SK-N-SH (cell line): Measurements from ENCODE around the gene APP. TPM values are rescaled to one million over a fixed set of nuclear protein-coding genes. Genes with fewer than 3 reads are reported as not detected.

Experiments used
- CTCF ChIA-PET: fragments of 300-600, 350-600 bp; formaldehyde crosslinking; extraction: SDS; loops from one replicate; lab custom pipeline; 2021; lab: Yijun Ruan, JAX
- POLR2A ChIA-PET: fragments of 350-600 bp; sonication (Branson Sonifier 250); formaldehyde crosslinking; extraction: SDS; loops from one replicate; lab custom pipeline; 2020; ENCODE audit warnings: antibody characterized with exemption, inconsistent platforms; lab: Yijun Ruan, JAX
- DNase-seq: peaks from one replicate; pipeline ENCODE4 v3.0.0; 2012
- H2AFZ ChIP-seq: fragments of 200-600 bp; sonication (generic); 2 replicates; pipeline ENCODE4 v1.8.1; 2016; ENCODE audit warnings: antibody characterized with exemption, mild to moderate bottlenecking, low read depth
- H3F3A ChIP-seq: fragments of 200-600 bp; sonication (generic); replicated peaks from 2 replicates; pipeline ENCODE3; 2016; ENCODE audit warnings: antibody characterized with exemption, mild to moderate bottlenecking; ENCODE audit not compliant: insufficient read depth
- H3K27ac ChIP-seq, 2 experiments: fragments of 200-500 bp in 1 of 2; fragments of 200-600 bp in 1 of 2; sonication (Bioruptor generic) in 1 of 2; sonication (generic), shearing (Covaris generic) in 1 of 2; 2 replicates each; pipeline versions ENCODE4 v1.5.1 to v1.6.1; 2014 to 2016; ENCODE audit warnings: low read depth in 2 of 2, inconsistent platforms in 1 of 2, low read length in 1 of 2, mild to moderate bottlenecking in 1 of 2, mixed read lengths in 1 of 2
- H3K27me3 ChIP-seq: fragments of 200-600 bp; sonication (generic), shearing (Covaris generic); 2 replicates; pipeline ENCODE4 v1.6.1; 2016; ENCODE audit warnings: mixed run types; ENCODE audit not compliant: insufficient read depth
- H3K36me3 ChIP-seq, 2 experiments: fragments of 200-500 bp in 1 of 2; fragments of 200-600 bp in 1 of 2; sonication (Bioruptor generic) in 1 of 2; sonication (generic) in 1 of 2; replicated peaks in 1 of 2; 2 replicates each; pipeline versions ENCODE3 to v1.5.1; 2014 to 2016; ENCODE audit warnings: low read length in 1 of 2, mild to moderate bottlenecking in 1 of 2; ENCODE audit not compliant: insufficient read depth in 2 of 2, control insufficient read depth in 1 of 2
- H3K4me1 ChIP-seq, 2 experiments: fragments of 200-500 bp in 1 of 2; fragments of 200-600 bp in 1 of 2; sonication (Bioruptor generic) in 1 of 2; sonication (generic), shearing (Covaris generic) in 1 of 2; 2 replicates each; pipeline versions ENCODE4 v1.5.1 to v1.6.1; 2014 to 2016; ENCODE audit warnings: low read depth in 1 of 2, low read length in 1 of 2, mixed run types in 1 of 2; ENCODE audit not compliant: insufficient read depth in 2 of 2, control insufficient read depth in 1 of 2
- H3K4me2 ChIP-seq: fragments of 200-600 bp; sonication (generic), shearing (Covaris generic); 2 replicates; pipeline ENCODE4 v1.6.1; 2017; ENCODE audit warnings: mixed run types
- H3K4me3 ChIP-seq, 2 experiments: fragments of 200-500 bp in 1 of 2; fragments of 200-600 bp in 1 of 2; sonication (Bioruptor generic) in 1 of 2; sonication (generic), shearing (Covaris generic) in 1 of 2; 2 replicates each; pipeline versions ENCODE4 v1.5.1 to v1.8.1; 2014 to 2016; ENCODE audit warnings: low read depth in 2 of 2, inconsistent platforms in 1 of 2, low read length in 1 of 2, mild to moderate bottlenecking in 1 of 2, mixed read lengths in 1 of 2, moderate library complexity in 1 of 2
- H3K79me2 ChIP-seq: fragments of 200-600 bp; sonication (generic); 2 replicates; pipeline ENCODE4 v1.8.1; 2017; ENCODE audit warnings: mild to moderate bottlenecking; ENCODE audit not compliant: insufficient read depth
- H3K9ac ChIP-seq: fragments of 200-600 bp; sonication (generic); 2 replicates; pipeline ENCODE4 v1.6.1; 2017; ENCODE audit warnings: mixed run types
- H3K9me2 ChIP-seq: fragments of 200-600 bp; sonication (generic); 2 replicates; pipeline ENCODE4 v1.6.1; 2017; ENCODE audit warnings: mixed run types
- H3K9me3 ChIP-seq: fragments of 200-600 bp; sonication (generic); 2 replicates; pipeline ENCODE4 v1.6.1; 2017; ENCODE audit warnings: mixed run types, mild to moderate bottlenecking, moderate library complexity
- H4K20me1 ChIP-seq: fragments of 200-600 bp; sonication (generic); 2 replicates; pipeline ENCODE4 v1.6.1; 2017; ENCODE audit warnings: mild to moderate bottlenecking, mixed run types; ENCODE audit not compliant: insufficient read depth
- EP300 ChIP-seq, 2 experiments: IDR thresholded peaks; 2 replicates each; pipeline versions ENCODE4 v1.4.0 to v1.6.1; 2012; ENCODE audit warnings: borderline replicate concordance in 1 of 2, low read depth in 1 of 2, low read length in 1 of 2
- EZH2phosphoT487 ChIP-seq: fragments of 200-600 bp; sonication (generic); IDR thresholded peaks from 2 replicates; pipeline ENCODE4 v1.6.1; 2017; ENCODE audit warnings: low read depth, mixed run types, mild to moderate bottlenecking, antibody characterized with exemption, moderate library complexity, borderline replicate concordance
- FOSL2 ChIP-seq: IDR thresholded peaks from 2 replicates; pipeline ENCODE4 v1.4.0; 2012; ENCODE audit warnings: low read depth, mild to moderate bottlenecking, moderate library complexity, borderline replicate concordance
- GABPA ChIP-seq: IDR thresholded peaks from 2 replicates; pipeline ENCODE4 v1.4.0; 2012; ENCODE audit warnings: low read depth, mild to moderate bottlenecking
- GATA2 ChIP-seq: sonication (generic); formaldehyde crosslinking; IDR thresholded peaks from 2 replicates; pipeline ENCODE4 v1.5.0; 2020; ENCODE audit warnings: mild to moderate bottlenecking, missing genetic modification reagents
- MEF2A ChIP-seq: IDR thresholded peaks from 2 replicates; pipeline ENCODE4 v1.4.0; 2012; ENCODE audit warnings: low read depth, borderline replicate concordance
- MXI1 ChIP-seq: IDR thresholded peaks from 2 replicates; pipeline ENCODE4 v1.6.1; 2012; ENCODE audit warnings: mild to moderate bottlenecking, low read depth, low read length, improper control_type of control experiment
- POLR2AphosphoS5 ChIP-seq: IDR thresholded peaks from 2 replicates; pipeline ENCODE4 v1.6.1; 2012; ENCODE audit warnings: low read depth, low read length
- RAD21 ChIP-seq: IDR thresholded peaks from 2 replicates; pipeline ENCODE4 v1.6.1; 2012; ENCODE audit warnings: mild to moderate bottlenecking, low read length
- RFX5 ChIP-seq: IDR thresholded peaks from 2 replicates; pipeline ENCODE4 v1.6.1; 2012; ENCODE audit warnings: mild to moderate bottlenecking, improper control_type of control experiment, low read length
- RXRA ChIP-seq: IDR thresholded peaks from 2 replicates; pipeline ENCODE4 v1.4.0; 2012; ENCODE audit warnings: low read depth, mild to moderate bottlenecking, borderline replicate concordance
- SIN3A ChIP-seq: IDR thresholded peaks from 2 replicates; pipeline ENCODE4 v1.6.1; 2012; ENCODE audit warnings: low read depth, mild to moderate bottlenecking, low read length, moderate library complexity, borderline replicate concordance
- SMC3 ChIP-seq: IDR thresholded peaks from 2 replicates; pipeline ENCODE4 v1.6.1; 2012; ENCODE audit warnings: low read depth, low read length, improper control_type of control experiment
- TCF12 ChIP-seq: IDR thresholded peaks from 2 replicates; pipeline ENCODE4 v1.4.0; 2012
- TEAD4 ChIP-seq: IDR thresholded peaks from 2 replicates; pipeline ENCODE4 v1.4.0; 2012; ENCODE audit warnings: mild to moderate bottlenecking, borderline replicate concordance; ENCODE audit not compliant: insufficient read depth
- YY1 ChIP-seq: IDR thresholded peaks from 2 replicates; pipeline ENCODE4 v1.4.0; 2012; ENCODE audit warnings: low read depth, mild to moderate bottlenecking
- WGBS: methylation state at CpG from one replicate; pipeline ENCODE4 v1.1.6; 2017; ENCODE audit warnings: low lambda C conversion rate; 5-methylcytosine and 5-hydroxymethylcytosine counted together
- polyA plus RNA-seq, 3 experiments: library from polyadenylated mRNA; depleted of rRNA; stranded (reverse); fragments of >200 nt; gene quantifications; 2 replicates each; pipeline ENCODE4 v1.2.3, GENCODE V29; 2012
- TF ChIP-seq, protein P1 (sequence below): fragments of 150-350 bp; IDR thresholded peaks from 2 replicates; pipeline ENCODE4 v1.6.1; 2016; ENCODE audit warnings: mild to moderate bottlenecking, low read depth, low read length
- TF ChIP-seq, protein P2 (sequence below): IDR thresholded peaks from 2 replicates; pipeline ENCODE4 v1.4.0; 2012; ENCODE audit warnings: low read depth, borderline replicate concordance
- TF ChIP-seq, protein P3 (sequence below): IDR thresholded peaks from 2 replicates; pipeline ENCODE4 v1.4.0; 2012; ENCODE audit warnings: low read depth, borderline replicate concordance
- TF ChIP-seq, protein P4 (sequence below): IDR thresholded peaks from 2 replicates; pipeline ENCODE4 v1.4.0; 2012; ENCODE audit warnings: low read depth
- TF ChIP-seq, protein P5 (sequence below): fragments of 200-600 bp; sonication (generic); IDR thresholded peaks from 2 replicates; pipeline ENCODE4 v1.6.1; 2017; ENCODE audit warnings: antibody characterized with exemption, mild to moderate bottlenecking, moderate library complexity

Gene APP
- polyA plus RNA-seq, 1 of the 3 experiments (the other 2 are of a cell fraction): 780 TPM

DNA sequence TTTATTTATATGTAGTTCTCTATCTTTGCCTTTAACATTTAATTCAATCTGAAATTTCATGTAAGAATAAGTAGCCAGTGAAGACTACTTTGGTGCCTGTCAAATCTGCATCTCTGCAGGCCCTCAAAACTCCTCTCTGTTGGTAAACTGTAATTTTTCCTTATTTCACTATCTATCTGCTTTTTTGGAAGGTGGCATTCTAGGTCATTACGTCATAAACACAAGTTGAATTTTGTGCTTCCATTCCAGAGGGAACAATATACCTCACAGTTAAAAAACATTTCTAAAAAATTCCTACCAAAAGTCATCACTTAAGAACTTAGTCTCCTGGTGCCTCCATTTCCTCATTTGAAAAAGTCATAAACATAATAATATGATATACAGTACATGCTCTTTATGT is 259.8 kb downstream of the APP start:
- Histone ChIP-seq H4K20me1 (no peaks in the 10 kb centered on the region), H3F3A (peaks cover 8% of the 10 kb centered on the region), H3K27ac (no peak overlapping the region), H3K9me3 (no peaks in the 10 kb centered on the region), H3K27me3 (no peaks in the 10 kb centered on the region), H3K4me3 (no peak overlapping the region), H3K9me2 (no peaks in the 10 kb centered on the region), H3K36me3 (peaks cover 6 to 8% of the 10 kb centered on the region in 2 experiments), H3K4me2 (no peak overlapping the region), H3K4me1 (peaks cover 4 to 21% of the 10 kb centered on the region in 2 experiments; a peak in 3 of 4 replicates), H3K79me2 (no peaks in the 10 kb centered on the region), H3K9ac (no peak overlapping the region), H2AFZ (no peak overlapping the region)
- TF ChIP-seq RXRA (no peak), TEAD4 (no peak), GATA2 (CRISPR knock-in tag) (no peak), MEF2A (no peak), FOSL2 (no peak), SIN3A (no peak), RFX5 (no peak), TCF12 (no peak), RAD21 (no peak), YY1 (no peak), GABPA (no peak)
- TF ChIP-seq, protein P1, sequence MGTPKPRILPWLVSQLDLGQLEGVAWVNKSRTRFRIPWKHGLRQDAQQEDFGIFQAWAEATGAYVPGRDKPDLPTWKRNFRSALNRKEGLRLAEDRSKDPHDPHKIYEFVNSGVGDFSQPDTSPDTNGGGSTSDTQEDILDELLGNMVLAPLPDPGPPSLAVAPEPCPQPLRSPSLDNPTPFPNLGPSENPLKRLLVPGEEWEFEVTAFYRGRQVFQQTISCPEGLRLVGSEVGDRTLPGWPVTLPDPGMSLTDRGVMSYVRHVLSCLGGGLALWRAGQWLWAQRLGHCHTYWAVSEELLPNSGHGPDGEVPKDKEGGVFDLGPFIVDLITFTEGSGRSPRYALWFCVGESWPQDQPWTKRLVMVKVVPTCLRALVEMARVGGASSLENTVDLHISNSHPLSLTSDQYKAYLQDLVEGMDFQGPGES: no peak
- TF ChIP-seq, protein P2, sequence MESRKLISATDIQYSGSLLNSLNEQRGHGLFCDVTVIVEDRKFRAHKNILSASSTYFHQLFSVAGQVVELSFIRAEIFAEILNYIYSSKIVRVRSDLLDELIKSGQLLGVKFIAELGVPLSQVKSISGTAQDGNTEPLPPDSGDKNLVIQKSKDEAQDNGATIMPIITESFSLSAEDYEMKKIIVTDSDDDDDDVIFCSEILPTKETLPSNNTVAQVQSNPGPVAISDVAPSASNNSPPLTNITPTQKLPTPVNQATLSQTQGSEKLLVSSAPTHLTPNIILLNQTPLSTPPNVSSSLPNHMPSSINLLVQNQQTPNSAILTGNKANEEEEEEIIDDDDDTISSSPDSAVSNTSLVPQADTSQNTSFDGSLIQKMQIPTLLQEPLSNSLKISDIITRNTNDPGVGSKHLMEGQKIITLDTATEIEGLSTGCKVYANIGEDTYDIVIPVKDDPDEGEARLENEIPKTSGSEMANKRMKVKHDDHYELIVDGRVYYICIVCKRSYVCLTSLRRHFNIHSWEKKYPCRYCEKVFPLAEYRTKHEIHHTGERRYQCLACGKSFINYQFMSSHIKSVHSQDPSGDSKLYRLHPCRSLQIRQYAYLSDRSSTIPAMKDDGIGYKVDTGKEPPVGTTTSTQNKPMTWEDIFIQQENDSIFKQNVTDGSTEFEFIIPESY: no peak
- POLR2A ChIA-PET: no interaction called here
- CTCF ChIA-PET: no interaction called here
- DNase-seq: no peak
- 100% methylated on average over 1 of the region's 1 CpG for WGBS

DNA sequence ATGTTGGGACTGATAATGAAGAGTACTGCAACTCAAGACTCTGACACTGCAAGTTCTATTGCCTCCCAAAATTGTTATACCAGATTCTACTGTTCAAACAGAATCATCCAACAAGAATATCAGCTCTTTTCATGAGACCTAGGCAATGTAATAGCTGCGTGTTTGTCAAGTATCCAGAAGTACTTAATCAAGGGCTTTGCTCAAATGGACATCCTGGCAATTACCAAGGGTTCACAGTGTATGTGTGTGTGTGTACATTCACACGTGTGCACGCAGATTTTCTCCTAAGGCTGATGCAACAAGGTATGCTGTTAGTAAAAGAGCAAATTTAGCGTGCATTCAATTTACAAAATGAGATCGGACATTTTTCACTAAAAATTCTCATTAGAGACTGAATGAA is 261.2 kb downstream of the APP start:
- H4K20me1 ChIP-seq: no peaks in the 10 kb centered on the region
- H3K27ac ChIP-seq: no peak overlapping the region; a peak in 1 of 4 replicates
- POLR2A ChIA-PET: no interaction called here
- peaks cover 8% of the 10 kb centered on the region for H3F3A ChIP-seq
- H3K9me2 ChIP-seq: no peaks in the 10 kb centered on the region
- H3K27me3 ChIP-seq: no peaks in the 10 kb centered on the region
- no peaks in the 10 kb centered on the region for H3K9me3 ChIP-seq
- CTCF ChIA-PET: no interaction called here
- no peak overlapping the region for H3K4me2 ChIP-seq
- no peak for DNase-seq
- no peaks in the 10 kb centered on the region for H3K79me2 ChIP-seq
- no peak overlapping the region for H3K9ac ChIP-seq
- peaks cover 4 to 24% of the 10 kb centered on the region in 2 experiments; a peak in 3 of 4 replicates for H3K4me1 ChIP-seq
- H3K4me3 ChIP-seq: no peak overlapping the region
- peaks cover 6 to 14% of the 10 kb centered on the region in 2 experiments for H3K36me3 ChIP-seq
- no peak overlapping the region for H2AFZ ChIP-seq
- WGBS: 96% methylated on average over 5 of the region's 5 CpGs
- TF ChIP-seq GATA2 (CRISPR knock-in tag): no peak
- TF ChIP-seq, protein P3, sequence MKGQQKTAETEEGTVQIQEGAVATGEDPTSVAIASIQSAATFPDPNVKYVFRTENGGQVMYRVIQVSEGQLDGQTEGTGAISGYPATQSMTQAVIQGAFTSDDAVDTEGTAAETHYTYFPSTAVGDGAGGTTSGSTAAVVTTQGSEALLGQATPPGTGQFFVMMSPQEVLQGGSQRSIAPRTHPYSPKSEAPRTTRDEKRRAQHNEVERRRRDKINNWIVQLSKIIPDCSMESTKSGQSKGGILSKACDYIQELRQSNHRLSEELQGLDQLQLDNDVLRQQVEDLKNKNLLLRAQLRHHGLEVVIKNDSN: no peak
- TF ChIP-seq TCF12: no peak
- TF ChIP-seq SIN3A: no peak
- no peak for TF ChIP-seq SMC3
- TF ChIP-seq MXI1: no peak
- TF ChIP-seq, protein P2: no peak
- TF ChIP-seq EZH2phosphoT487: no peak
- TF ChIP-seq RXRA: no peak
- no peak for TF ChIP-seq EP300 (IDR thresholded peaks at IDR 0.05; ENCODE audit: borderline replicate concordance in 1 of 2, low read depth in 1 of 2, low read length in 1 of 2)
- TF ChIP-seq, protein P4, sequence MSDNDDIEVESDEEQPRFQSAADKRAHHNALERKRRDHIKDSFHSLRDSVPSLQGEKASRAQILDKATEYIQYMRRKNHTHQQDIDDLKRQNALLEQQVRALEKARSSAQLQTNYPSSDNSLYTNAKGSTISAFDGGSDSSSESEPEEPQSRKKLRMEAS: no peak
- TF ChIP-seq, protein P5, sequence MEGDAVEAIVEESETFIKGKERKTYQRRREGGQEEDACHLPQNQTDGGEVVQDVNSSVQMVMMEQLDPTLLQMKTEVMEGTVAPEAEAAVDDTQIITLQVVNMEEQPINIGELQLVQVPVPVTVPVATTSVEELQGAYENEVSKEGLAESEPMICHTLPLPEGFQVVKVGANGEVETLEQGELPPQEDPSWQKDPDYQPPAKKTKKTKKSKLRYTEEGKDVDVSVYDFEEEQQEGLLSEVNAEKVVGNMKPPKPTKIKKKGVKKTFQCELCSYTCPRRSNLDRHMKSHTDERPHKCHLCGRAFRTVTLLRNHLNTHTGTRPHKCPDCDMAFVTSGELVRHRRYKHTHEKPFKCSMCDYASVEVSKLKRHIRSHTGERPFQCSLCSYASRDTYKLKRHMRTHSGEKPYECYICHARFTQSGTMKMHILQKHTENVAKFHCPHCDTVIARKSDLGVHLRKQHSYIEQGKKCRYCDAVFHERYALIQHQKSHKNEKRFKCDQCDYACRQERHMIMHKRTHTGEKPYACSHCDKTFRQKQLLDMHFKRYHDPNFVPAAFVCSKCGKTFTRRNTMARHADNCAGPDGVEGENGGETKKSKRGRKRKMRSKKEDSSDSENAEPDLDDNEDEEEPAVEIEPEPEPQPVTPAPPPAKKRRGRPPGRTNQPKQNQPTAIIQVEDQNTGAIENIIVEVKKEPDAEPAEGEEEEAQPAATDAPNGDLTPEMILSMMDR: no peak
- no peak for TF ChIP-seq POLR2AphosphoS5
